ENCODE results near the gene EXOSC2.

Gene EXOSC2

DNA sequence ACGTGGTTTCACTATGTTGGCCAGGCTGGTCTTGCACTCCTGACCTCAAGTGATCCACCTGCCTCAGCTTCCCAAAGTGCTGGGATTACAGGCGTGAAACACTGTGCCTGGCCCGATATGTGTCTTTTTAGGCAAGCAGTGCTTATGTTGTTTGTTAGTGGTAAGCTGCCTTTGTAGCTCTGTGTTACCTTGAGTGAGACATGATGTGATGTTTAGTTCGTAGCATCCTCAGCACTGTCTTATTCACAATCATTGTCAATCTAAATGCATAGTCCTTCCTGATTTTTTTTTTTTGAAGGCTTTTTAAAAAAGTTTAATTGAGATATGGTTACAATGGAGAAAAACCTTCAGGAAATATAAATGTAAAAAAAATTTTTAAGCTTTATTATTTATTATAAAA is 45.5 kb downstream of the EXOSC2 start:
- Histone ChIP-seq H3K4me1 (ENCODE audit: low read depth, poor library complexity, severe bottlenecking) (no peaks in the 10 kb centered on the region), H3K79me2 (ENCODE audit: insufficient read depth, low read depth) (peaks cover 5% of the 10 kb centered on the region; the same call in 1 of the 2 replicates), H3K27me3 (ENCODE audit: insufficient read depth, low read depth) (no peaks in the 10 kb centered on the region), H3K36me3 (ENCODE audit: insufficient read depth) (no peaks in the 10 kb centered on the region; the same call in 1 of the 2 replicates), H3K4me2 (no peak overlapping the region), H3K4me3 (IDR thresholded peaks at IDR 0.05; ENCODE audit: insufficient read depth, low read depth, low read length) (no peak overlapping the region), H3K27ac (no peak overlapping the region), H3K9ac (no peak overlapping the region), H2AFZ (ENCODE audit: low read depth) (no peak overlapping the region), H4K20me1 (ENCODE audit: insufficient read depth) (no peaks in the 10 kb centered on the region)
- no peak for TF ChIP-seq CTCF (conservative IDR thresholded peaks at IDR 0.05; ENCODE audit: low read depth, low read length)

DNA sequence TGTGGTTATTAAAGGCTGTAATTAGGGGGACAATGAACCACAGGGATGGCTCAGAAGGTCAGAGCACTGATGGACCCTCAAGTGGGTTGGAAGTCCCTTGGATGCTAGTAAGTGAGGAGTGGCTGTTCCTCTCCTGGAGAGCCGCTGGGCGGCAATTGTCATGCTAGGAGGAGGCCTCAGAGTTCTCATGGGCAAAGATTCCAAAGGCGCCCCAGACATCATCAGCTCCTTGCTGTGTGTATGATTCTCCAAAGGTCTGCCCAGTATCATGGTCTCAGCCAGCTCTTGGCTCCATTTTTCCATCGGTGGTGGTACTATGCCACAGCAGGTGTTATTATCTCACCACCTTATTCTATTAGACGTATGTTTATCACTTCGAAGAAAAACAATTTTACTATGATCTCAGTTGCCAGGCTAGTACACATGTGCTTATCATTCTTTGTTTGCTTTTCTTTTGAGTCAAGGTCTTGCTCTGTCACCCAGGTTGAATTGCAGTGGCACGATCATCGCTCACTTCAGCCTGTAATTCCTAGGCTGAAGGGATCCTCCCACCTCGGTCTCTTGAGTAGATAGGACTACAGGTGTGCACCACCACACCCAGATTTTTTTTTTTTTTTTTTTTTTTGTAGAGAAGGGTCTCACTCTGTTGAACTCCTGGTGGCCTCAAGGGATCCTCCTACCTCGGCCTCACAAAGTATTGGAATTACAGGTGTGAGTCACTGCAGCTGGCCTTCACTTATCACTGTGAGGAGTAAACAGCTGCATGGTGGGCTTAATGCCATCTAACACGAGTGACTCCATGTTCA is 46.8 kb downstream of the EXOSC2 start:
- H3K4me1 ChIP-seq (ENCODE audit: low read depth, poor library complexity, severe bottlenecking) = no peaks in the 10 kb centered on the region
- H3K4me2 ChIP-seq = no peak overlapping the region
- H3K27ac ChIP-seq = no peak overlapping the region
- H3K79me2 ChIP-seq (ENCODE audit: insufficient read depth, low read depth) = peaks cover under 1% of the 10 kb centered on the region; the same call in 1 of the 2 replicates
- H2AFZ ChIP-seq (ENCODE audit: low read depth) = no peak overlapping the region
- H3K4me3 ChIP-seq (IDR thresholded peaks at IDR 0.05; ENCODE audit: insufficient read depth, low read depth, low read length) = no peak overlapping the region
- no peak for TF ChIP-seq CTCF (conservative IDR thresholded peaks at IDR 0.05; ENCODE audit: low read depth, low read length)
- no peaks in the 10 kb centered on the region for H4K20me1 ChIP-seq (ENCODE audit: insufficient read depth)
- H3K9ac ChIP-seq = no peak overlapping the region
- no peaks in the 10 kb centered on the region for H3K27me3 ChIP-seq (ENCODE audit: insufficient read depth, low read depth)
- no peaks in the 10 kb centered on the region; the same call in 1 of the 2 replicates for H3K36me3 ChIP-seq (ENCODE audit: insufficient read depth)

DNA sequence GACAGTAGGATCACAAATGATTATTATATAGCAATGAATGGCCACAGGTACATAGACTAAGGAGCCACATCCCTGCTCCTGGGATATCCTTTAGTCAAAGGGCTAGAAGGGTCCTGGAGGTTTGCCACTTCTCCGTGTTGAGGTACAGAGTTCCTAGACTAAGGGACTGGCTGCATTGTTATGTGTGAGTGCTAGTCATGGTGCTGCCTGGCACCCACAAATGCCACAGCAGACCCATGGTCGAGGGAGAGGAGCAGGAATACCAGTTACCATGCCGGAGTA is 47.4 kb downstream of the EXOSC2 start:
- no peak overlapping the region for H2AFZ ChIP-seq (ENCODE audit: low read depth)
- no peaks in the 10 kb centered on the region; the same call in 1 of the 2 replicates for H3K79me2 ChIP-seq (ENCODE audit: insufficient read depth, low read depth)
- H3K9ac ChIP-seq = no peak overlapping the region
- H3K27me3 ChIP-seq (ENCODE audit: insufficient read depth, low read depth) = no peaks in the 10 kb centered on the region
- no peaks in the 10 kb centered on the region for H3K4me1 ChIP-seq (ENCODE audit: low read depth, poor library complexity, severe bottlenecking)
- no peak for TF ChIP-seq CTCF (conservative IDR thresholded peaks at IDR 0.05; ENCODE audit: low read depth, low read length)
- H3K36me3 ChIP-seq (ENCODE audit: insufficient read depth) = no peaks in the 10 kb centered on the region; the same call in 1 of the 2 replicates
- H3K4me3 ChIP-seq (IDR thresholded peaks at IDR 0.05; ENCODE audit: insufficient read depth, low read depth, low read length) = no peak overlapping the region
- no peak overlapping the region for H3K4me2 ChIP-seq
- no peaks in the 10 kb centered on the region for H4K20me1 ChIP-seq (ENCODE audit: insufficient read depth)
- H3K27ac ChIP-seq = no peak overlapping the region

DNA sequence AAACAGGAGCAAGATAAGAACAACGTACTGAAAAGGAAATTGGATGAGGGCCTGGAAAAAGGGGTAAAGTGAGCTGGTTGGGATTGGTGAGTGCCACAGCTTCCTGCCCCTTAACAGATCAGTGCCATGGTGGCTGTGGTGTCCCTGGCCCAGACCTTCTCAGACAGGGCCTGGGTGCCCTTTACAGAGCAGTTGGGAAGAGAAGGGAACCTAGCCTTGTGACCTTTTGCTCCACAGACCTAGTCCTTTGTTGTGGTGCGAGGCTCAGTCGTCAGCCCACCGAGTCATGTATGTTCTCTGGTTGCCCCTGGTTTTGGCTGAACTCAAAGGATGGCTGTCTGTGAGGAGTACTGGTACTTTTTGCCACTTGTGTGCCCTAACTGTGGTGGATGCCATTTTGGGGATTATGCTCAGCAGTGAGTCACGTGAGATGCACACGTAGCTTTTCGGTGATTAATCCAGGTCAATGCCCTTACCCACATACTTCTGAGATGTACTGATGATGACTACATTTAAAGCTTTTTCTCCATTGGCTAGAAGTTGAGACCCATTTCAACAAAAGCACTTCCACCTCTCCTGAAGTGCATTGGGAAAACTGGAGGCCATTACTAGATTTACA is 48.4 kb downstream of the EXOSC2 start:
- Histone ChIP-seq H3K79me2 (ENCODE audit: insufficient read depth, low read depth) (no peaks in the 10 kb centered on the region; the same call in 1 of the 2 replicates), H3K4me2 (no peak overlapping the region), H3K27me3 (ENCODE audit: insufficient read depth, low read depth) (no peaks in the 10 kb centered on the region), H4K20me1 (ENCODE audit: insufficient read depth) (no peaks in the 10 kb centered on the region), H3K27ac (no peak overlapping the region), H3K36me3 (ENCODE audit: insufficient read depth) (no peaks in the 10 kb centered on the region; the same call in 1 of the 2 replicates), H2AFZ (ENCODE audit: low read depth) (no peak overlapping the region), H3K9ac (no peak overlapping the region), H3K4me1 (ENCODE audit: low read depth, poor library complexity, severe bottlenecking) (no peaks in the 10 kb centered on the region), H3K4me3 (IDR thresholded peaks at IDR 0.05; ENCODE audit: insufficient read depth, low read depth, low read length) (no peak overlapping the region)
- TF ChIP-seq CTCF (conservative IDR thresholded peaks at IDR 0.05; ENCODE audit: low read depth, low read length) = no peak

All from KMS-11 (cell line).